AG04450 (cell line): ENCODE data around the gene PES1. TPM values are rescaled to one million over a fixed set of nuclear protein-coding genes. Genes with fewer than 3 reads are reported as not detected.

Experiments
- CTCF ChIA-PET: fragments of 300-600, 350-600 bp; formaldehyde crosslinking; extraction: SDS; loops from one replicate; lab custom pipeline; 2022; ENCODE audit warnings: antibody characterized with exemption, inconsistent platforms; lab: Charles Lee
- POLR2A ChIA-PET: fragments of 350-600 bp; formaldehyde crosslinking; extraction: SDS; loops from one replicate; lab custom pipeline; 2021; ENCODE audit warnings: antibody characterized with exemption, inconsistent platforms; lab: Yijun Ruan, JAX
- DNase-seq: peaks from one replicate; pipeline ENCODE4 v3.0.0-alpha.2; 2011; ENCODE audit warnings: low read depth, low spot score
- H3K27ac ChIP-seq: one replicate; pipeline ENCODE4 v1.5.1; 2012; ENCODE audit warnings: low read depth, low read length, control low read depth
- H3K27me3 ChIP-seq: one replicate; pipeline ENCODE4 v1.6.0; 2012; ENCODE audit warnings: low read length; ENCODE audit not compliant: control insufficient read depth, insufficient read depth
- H3K4me3 ChIP-seq: 2 replicates; pipeline ENCODE4 v1.5.1; 2011; ENCODE audit warnings: mild to moderate bottlenecking, low read depth, low read length, control low read depth
- H3K9me3 ChIP-seq: 2 replicates; pipeline ENCODE4 v1.5.1; 2012; ENCODE audit warnings: low read length; ENCODE audit not compliant: control insufficient read depth, insufficient read depth
- CTCF ChIP-seq: IDR thresholded peaks from 2 replicates; pipeline ENCODE4 v1.5.1; 2011; ENCODE audit warnings: low read depth, low read length, control low read depth, inconsistent platforms
- polyA plus RNA-seq: library from polyadenylated mRNA; depleted of rRNA; stranded (reverse); fragments of >200 nt; gene quantifications from 2 replicates; pipeline ENCODE4 v1.2.3, GENCODE V29; 2011; rRNA removed

The PES1 gene
- polyA plus RNA-seq, 1 experiment: 70.2 TPM

DNA sequence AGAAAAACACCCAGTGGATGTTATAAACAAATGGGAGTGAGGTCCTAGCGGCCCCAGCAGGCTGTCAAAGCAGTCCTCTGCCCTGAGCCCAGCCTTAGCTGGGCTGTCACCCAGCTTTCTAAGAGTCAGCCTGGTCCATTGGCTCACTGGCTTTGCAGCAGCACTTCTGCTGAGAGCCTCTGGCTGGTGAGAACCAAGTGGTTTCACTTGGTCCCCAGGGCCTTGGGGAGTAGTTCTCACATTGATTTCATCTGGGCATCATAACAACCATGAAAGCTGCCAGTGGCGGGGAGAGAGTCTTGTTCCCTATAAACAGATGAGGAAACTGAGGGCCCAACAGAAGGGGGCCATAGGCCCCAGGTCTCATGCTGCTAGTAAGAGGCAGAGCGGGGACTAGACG lies 56.5 kb downstream of the PES1 start:
- Histone ChIP-seq H3K9me3 (no peaks in the 10 kb centered on the region; the same call in 1 of the 2 replicates), H3K27me3 (peaks cover 3% of the 10 kb centered on the region), H3K4me3 (no peak overlapping the region), H3K27ac (no peak overlapping the region)
- no peak for DNase-seq
- no peak for TF ChIP-seq CTCF
- CTCF ChIA-PET: no interaction called here
- POLR2A ChIA-PET: no interaction called here

GRCh38 chr22:30531651-30532608 lies 59.8 kb downstream of the PES1 start:
- peaks cover 4% of the 10 kb centered on the region for H3K27me3 ChIP-seq
- no peak overlapping the region for H3K4me3 ChIP-seq
- no peaks in the 10 kb centered on the region; the same call in 1 of the 2 replicates for H3K9me3 ChIP-seq
- ChIA-PET POLR2A (no interaction called here), CTCF (no interaction called here)
- H3K27ac ChIP-seq: no peak overlapping the region
- no peak for TF ChIP-seq CTCF
- DNase-seq: no peak

DNA sequence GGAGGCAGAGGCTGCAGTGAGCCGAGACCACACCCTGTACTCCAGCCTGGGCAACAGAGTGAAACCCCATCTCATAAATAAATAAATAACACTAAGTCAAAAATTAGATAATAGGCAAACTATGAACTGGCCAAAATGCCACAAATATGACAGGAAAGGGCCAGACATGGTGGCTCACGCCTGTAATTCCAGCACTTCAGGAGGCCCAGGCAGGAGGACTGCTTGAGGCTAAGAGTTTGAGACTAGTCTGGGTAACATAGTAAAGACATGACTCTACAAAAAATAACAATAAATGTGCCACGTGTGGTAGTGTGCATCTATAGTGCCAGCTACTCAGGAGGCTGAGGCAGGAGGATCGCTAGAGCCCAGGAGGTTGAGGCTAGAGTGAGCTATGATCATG lies 65.1 kb downstream of the PES1 start:
- H3K4me3 ChIP-seq: no peak overlapping the region
- POLR2A ChIA-PET: no interaction called here
- DNase-seq: no peak
- H3K9me3 ChIP-seq: no peaks in the 10 kb centered on the region
- peaks cover 15% of the 10 kb centered on the region for H3K27me3 ChIP-seq
- TF ChIP-seq CTCF: no peak
- H3K27ac ChIP-seq: no peak overlapping the region
- CTCF ChIA-PET: no interaction called here

Other genes with a start within 250 kb of the PES1 start
- gene SF3A1, start 235.0 kb downstream of the PES1 start, polyA plus RNA-seq: 53.1 and 82.7 TPM in 2 replicates
- gene CCDC157, start 234.9 kb downstream of the PES1 start, polyA plus RNA-seq: 1.6 and 1.8 TPM in 2 replicates
- 11.4 and 12.1 TPM in 2 replicates for gene RNF215, start 204.5 kb downstream of the PES1 start, polyA plus RNA-seq
- gene SEC14L2, start 194.9 kb downstream of the PES1 start, polyA plus RNA-seq: 15.8 and 17.7 TPM in 2 replicates
- gene MTFP1, start 166.1 kb downstream of the PES1 start, polyA plus RNA-seq: 4.1 and 4.2 TPM in 2 replicates
- gene SEC14L3, start 119.9 kb downstream of the PES1 start, polyA plus RNA-seq: not detected in 2 replicates
- not detected in 2 replicates for gene SEC14L4, start 86.2 kb downstream of the PES1 start, polyA plus RNA-seq
- gene SEC14L6, start 45.2 kb downstream of the PES1 start, polyA plus RNA-seq: 0.06 and 0.19 TPM in 2 replicates
- 0.06 and 0.14 TPM in 2 replicates for gene GAL3ST1, start 17.2 kb downstream of the PES1 start, polyA plus RNA-seq
- gene TCN2, start 15.3 kb upstream of the PES1 start, polyA plus RNA-seq: 6.6 and 9.1 TPM in 2 replicates
- gene SLC35E4, start 43.9 kb upstream of the PES1 start, polyA plus RNA-seq: 2.8 and 3.4 TPM in 2 replicates
- 13.8 and 14.5 TPM in 2 replicates for gene DUSP18, start 76.0 kb upstream of the PES1 start, polyA plus RNA-seq
- 1.6 and 1.8 TPM in 2 replicates for gene OSBP2, start 103.0 kb upstream of the PES1 start, polyA plus RNA-seq